HG03457 (cell line): ENCODE results near the gene SLC13A1.
A peak's percentile ranks its signal among the peaks of the same experiment; 100 is the strongest.

Experiments
- ATAC-seq: cut with Tn5 transposase; IDR thresholded peaks from one replicate; pipeline ENCODE4 v1.9.1; 2021; ENCODE audit warnings: moderate number of reproducible peaks; ENCODE audit not compliant: unreplicated experiment

The SLC13A1 gene

GRCh38 chr7:123198668-123199652, 809 bp downstream of the SLC13A1 start:
- ATAC-seq: no peak

GRCh38 chr7:123198111-123198510, 1.7 kb downstream of the SLC13A1 start:
- no peak for ATAC-seq

- ATAC-seq: no peak
Observed at GRCh38 chr7:123193235-123193634, 6.5 kb downstream of the SLC13A1 start.

GRCh38 chr7:123191132-123191531, 8.6 kb downstream of the SLC13A1 start:
- no peak for ATAC-seq

- peak; percentile 98 for ATAC-seq
Observed at GRCh38 chr7:123190109-123190831, 9.5 kb downstream of the SLC13A1 start.

- no peak for ATAC-seq
Observed at GRCh38 chr7:123185756-123186155, 14.0 kb downstream of the SLC13A1 start.

- ATAC-seq: no peak
Observed at GRCh38 chr7:123184271-123184670, 15.5 kb downstream of the SLC13A1 start.

- ATAC-seq: no peak
Observed at GRCh38 chr7:123183431-123183830, 16.3 kb downstream of the SLC13A1 start.

- no peak for ATAC-seq
Observed at GRCh38 chr7:123177442-123177841, 22.3 kb downstream of the SLC13A1 start.

GRCh38 chr7:123170333-123171246, 29.2 kb downstream of the SLC13A1 start:
- no peak for ATAC-seq

- no peak for ATAC-seq
Observed at GRCh38 chr7:123169065-123169464, 30.7 kb downstream of the SLC13A1 start.

GRCh38 chr7:123157606-123158005, 42.2 kb downstream of the SLC13A1 start:
- no peak for ATAC-seq

GRCh38 chr7:123155571-123155970, 44.2 kb downstream of the SLC13A1 start:
- no peak for ATAC-seq

- peak; percentile 98 for ATAC-seq
Observed at GRCh38 chr7:123154231-123154860, 45.4 kb downstream of the SLC13A1 start.

- no peak for ATAC-seq
Observed at GRCh38 chr7:123151443-123151842, 48.3 kb downstream of the SLC13A1 start.

GRCh38 chr7:123148813-123149212, 51.0 kb downstream of the SLC13A1 start:
- no peak for ATAC-seq

GRCh38 chr7:123143252-123144006, 56.3 kb downstream of the SLC13A1 start:
- no peak for ATAC-seq

- ATAC-seq: no peak
Observed at GRCh38 chr7:123140561-123140960, 59.2 kb downstream of the SLC13A1 start.

GRCh38 chr7:123135960-123136359, 63.8 kb downstream of the SLC13A1 start:
- no peak for ATAC-seq

GRCh38 chr7:123133924-123134323, 65.8 kb downstream of the SLC13A1 start:
- ATAC-seq: no peak
